Measurements from ENCODE around the gene MRTFA.

GRCh38 chr22:40407831-40408717 lies 228.4 kb downstream of the MRTFA start:
- TF ChIP-seq ZNF747 (CRISPR knock-in tag; IDR thresholded peaks at IDR 0.05; ENCODE audit: borderline replicate concordance) = no peak
- TF ChIP-seq CREM (IDR thresholded peaks at IDR 0.05) = no peak
- no peak for TF ChIP-seq CREM (CRISPR knock-in tag; IDR thresholded peaks at IDR 0.05)
- TF ChIP-seq MAX (IDR thresholded peaks at IDR 0.05) = no peak
- no peak for TF ChIP-seq PTBP1 (IDR thresholded peaks at IDR 0.05; ENCODE audit: low read depth, low read length, poor library complexity, severe bottlenecking)
- no peak for TF ChIP-seq CTCF (CRISPR knock-in tag; IDR thresholded peaks at IDR 0.05)
- no peak for TF ChIP-seq BRF2 (CRISPR knock-in tag; IDR thresholded peaks at IDR 0.05)
- no peak for TF ChIP-seq KAT2B (IDR thresholded peaks at IDR 0.05; ENCODE audit: borderline replicate concordance, low read depth, low read length)
- TF ChIP-seq POLR2AphosphoS5 (IDR thresholded peaks at IDR 0.05; ENCODE audit: low read depth, low read length) = no peak

Data from HepG2 (cell line).